ENCODE measurements around the gene AFF3.

The AFF3 gene

DNA sequence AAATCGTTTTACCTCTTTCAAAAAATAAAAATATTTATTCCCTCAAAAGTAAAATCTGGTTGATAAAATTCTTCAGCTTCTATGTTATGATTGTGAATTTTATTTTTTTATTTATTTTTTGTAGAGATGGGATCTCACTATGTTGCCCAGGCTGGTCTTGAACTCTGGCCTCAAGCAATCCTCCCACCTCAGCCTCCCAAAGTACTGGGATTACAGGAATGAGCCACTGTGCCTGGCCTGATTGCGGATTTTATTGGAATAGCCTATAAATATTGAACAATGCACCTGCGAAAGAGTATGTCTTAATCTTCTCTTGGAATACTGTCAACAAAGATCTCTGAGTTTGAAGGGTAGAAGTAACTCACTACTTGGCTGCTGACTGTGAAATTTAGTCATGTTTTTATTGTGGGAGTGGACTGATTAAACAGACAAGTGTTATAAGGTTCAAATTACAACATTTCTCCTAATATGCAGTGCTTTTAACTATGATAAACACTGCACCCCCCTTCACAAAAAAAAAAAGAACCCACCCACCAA is 138.0 kb downstream of the AFF3 start:
- no peak for DNase-seq

DNA sequence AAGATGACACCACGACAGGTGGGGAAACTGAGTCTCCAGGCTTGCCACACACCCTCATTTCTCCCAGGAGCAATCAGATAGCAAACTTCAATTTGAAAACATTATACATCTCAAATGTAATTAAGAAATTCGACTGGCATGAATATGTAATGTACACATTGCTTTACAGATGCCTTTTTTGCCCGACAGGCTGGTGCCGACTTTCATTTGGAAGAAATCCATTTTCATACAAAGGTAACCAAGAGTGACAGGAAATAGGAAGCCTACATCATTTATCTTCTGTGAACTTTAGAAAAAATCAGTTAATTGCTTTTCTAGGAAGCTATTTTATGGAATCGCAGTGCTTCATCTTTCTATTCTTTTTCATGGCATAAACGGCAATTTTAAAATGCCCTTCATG is 140.3 kb downstream of the AFF3 start:
- no peak for DNase-seq

DNA sequence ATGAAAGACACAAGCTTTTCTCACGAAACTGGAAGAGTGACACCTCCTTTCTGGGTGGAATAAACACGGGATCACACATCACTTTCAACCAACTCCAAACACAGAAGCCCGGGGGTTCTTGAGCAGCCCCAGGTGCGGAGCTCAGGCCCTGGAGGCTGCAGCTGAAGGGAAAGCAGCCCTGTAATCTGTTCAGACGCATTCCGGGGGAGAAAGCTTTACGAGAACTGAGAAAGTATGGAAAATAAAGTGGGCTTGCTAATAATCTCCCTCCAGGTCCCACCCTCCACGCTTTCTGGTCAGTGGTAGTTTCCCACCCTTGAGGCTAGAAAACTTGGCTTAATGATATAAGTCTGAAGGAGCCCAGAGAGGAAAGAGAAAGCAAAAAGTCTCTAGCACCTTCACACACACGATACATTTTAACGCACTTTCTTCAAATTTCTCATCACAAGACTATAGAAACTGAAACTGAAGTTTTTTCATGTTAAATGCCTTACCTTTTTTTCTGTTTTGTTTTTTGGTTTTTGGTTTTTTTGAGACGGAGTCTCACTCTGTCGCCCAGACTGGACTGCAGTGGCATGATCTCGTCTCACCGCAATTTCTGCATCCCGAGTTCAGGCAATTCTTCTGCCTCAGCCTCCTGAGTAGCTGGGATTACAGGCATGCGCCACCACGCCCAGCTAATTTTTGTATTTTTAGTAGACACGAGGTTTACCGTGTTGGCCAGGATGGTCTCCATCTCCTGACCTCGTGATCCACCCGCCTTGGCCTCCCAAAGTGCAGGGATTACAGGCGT is 141.3 kb downstream of the AFF3 start:
- DNase-seq: no peak

- DNase-seq: no peak
Measured at GRCh38 chr2:99998651-99999320, 143.6 kb downstream of the AFF3 start.

GRCh38 chr2:99989905-99990304 is 152.5 kb downstream of the AFF3 start:
- DNase-seq: no peak

DNA sequence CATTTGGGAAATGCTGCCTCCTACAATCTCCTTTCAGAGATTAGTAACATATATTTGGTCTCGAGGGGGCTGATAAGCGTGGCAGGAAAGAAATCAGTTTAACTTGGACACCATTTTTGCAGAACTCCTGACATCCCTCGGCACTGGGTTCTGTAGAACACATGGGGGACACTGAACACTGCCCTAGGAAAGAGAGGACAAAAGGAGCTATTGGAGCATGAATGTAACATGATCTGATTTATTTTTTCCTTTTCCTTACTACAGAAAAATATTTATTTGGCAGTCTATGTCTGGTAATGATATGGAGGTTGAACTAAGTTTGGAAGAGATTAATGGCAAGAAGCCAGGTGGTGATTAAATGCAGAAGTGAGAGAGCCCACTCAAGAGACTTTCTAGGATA is 153.8 kb downstream of the AFF3 start:
- no peak for DNase-seq

DNA sequence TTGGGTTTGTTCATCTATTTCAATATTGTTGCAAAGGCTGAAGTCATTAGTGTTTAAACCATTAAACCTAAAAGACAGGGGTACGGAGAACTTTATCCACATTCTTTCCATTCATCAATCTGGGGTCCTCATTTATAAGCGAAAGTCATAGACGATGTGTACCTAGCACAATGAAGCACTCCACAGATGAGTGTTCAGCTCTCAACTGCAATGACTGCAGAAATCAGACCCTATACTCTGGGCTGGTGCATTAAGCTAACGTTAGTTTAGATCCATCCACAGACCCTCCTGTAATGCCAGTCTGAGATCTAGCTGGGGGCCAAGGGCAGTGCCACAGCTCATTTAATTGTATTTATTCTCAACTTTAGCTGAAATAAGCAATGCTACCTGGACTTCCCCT is 155.2 kb downstream of the AFF3 start:
- no peak for DNase-seq

DNA sequence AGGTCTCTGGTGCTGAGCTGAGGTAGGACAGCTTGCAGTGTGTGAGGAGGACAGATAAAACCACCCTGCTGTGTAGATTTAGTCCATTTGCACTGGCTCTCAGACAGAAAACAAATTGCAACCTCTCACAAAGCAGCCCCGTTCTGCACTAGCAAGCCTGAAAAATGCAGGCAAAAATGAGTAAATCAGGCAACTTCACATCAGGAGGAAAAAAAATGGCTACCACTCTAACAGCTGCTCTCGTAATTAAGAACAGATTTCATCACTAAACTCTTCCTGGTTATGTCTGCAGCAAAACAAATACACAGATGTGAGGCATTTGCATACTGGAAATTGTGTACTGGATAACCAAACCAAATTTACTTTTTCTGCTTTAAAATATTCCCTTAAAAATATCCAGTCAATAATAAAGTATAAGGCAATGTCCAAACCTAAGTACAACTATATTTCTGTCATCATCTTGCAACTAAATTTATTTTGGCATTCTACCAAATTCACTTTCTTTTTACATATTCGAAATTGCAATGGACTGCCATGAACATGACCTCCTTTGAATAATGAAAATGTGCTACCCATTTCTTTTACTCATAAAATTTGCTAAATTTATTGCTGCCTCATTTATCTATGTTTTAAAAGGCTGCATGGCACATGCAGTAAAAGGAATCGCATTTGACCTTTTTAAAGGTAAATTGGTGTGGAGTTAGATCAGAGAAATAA is 157.4 kb downstream of the AFF3 start:
- DNase-seq: no peak

DNA sequence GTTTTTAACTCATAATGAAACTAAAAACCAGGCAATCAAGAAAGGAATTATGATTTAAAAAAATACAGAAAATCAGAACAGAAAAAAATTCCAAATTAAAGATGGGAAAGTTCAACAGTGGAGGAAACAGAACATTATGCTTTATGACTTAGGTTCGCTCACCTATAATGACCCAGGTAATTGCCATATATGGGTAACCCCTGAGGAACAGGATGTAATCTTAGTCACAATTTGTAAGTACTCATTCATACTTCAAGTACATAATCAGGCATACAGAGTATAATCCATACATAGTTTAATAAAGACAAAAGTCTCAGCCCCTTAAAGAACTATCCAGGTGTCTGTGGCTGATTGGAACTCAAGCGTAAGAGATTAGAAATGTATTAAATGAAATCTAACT is 159.6 kb downstream of the AFF3 start:
- DNase-seq: no peak

DNA sequence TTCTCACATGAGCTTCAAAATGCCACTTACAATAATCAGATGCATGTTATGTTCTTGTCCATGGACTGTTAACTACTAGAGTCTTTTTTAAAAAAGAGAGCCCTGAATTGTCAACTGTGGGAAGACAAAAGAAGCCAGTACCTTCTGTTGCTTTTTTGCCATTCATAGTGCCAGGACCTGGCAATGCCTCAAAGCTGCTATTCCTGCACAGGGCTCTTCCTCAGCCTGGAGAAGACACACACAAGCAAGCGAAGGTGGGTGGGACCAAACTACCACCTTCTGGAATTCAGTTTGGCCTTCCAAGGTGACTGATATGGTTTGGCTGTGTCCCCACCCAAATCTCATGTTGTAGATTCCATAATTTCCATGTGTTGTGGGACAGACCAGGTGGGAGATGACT is 160.6 kb downstream of the AFF3 start:
- no peak for DNase-seq

DNA sequence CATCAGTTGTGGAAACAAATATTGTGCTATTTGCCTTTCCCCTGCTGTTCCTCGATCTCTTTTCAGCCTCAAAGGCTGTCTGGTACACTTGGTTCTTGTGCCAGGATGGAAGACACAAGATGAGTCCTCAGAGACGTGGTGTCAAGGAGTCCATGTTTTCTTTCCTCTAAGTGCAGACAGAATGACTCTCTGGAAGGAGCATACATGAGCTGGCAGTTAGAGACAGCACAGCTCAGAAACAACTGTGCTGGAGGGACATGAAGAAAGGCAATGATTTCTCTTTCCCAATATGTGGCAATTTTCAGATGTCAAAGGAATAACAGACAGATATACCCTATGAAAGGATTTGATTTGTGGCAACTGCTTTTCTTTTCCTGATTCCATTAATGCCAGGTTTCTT is 162.2 kb downstream of the AFF3 start:
- no peak for DNase-seq

DNA sequence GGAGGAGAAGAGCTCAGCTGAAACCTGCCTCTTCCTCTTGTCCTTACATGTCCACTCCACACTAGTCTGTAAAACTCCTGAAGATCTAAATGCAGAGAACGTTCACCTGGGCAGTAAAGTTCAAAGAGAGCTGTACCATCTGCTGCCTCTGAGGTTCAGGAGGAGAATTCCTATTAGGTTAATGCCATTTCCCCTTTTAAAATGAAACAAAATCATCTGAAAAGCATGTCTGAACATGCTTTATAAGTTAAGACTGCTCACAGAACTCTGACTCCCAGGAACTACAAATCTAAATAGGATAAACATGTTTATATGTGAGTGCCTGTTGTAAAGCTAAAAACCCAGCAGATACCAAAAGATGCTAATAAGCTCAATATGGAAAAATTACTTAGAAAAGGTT is 164.4 kb downstream of the AFF3 start:
- DNase-seq: no peak

DNA sequence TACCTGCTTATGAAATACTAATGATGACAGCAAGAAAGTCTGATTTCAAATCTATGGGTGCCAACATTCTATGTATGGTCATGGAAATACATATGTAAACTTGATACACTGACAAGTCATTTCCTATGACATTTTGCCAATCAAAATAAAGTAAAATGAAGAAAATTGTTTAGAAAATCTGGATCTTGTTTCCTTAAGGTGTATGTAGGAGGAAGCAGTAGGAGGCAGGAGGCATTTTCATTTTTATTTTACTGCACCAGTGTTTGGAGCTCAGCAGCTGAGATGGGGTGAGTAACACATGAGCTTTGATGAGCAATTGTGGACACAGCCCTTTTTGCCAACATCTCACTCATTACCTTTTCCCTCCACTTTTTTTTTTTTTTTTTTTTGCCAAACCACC is 167.0 kb downstream of the AFF3 start:
- no peak for DNase-seq

GRCh38 chr2:99974682-99975375 is 167.6 kb downstream of the AFF3 start:
- no peak for DNase-seq

DNA sequence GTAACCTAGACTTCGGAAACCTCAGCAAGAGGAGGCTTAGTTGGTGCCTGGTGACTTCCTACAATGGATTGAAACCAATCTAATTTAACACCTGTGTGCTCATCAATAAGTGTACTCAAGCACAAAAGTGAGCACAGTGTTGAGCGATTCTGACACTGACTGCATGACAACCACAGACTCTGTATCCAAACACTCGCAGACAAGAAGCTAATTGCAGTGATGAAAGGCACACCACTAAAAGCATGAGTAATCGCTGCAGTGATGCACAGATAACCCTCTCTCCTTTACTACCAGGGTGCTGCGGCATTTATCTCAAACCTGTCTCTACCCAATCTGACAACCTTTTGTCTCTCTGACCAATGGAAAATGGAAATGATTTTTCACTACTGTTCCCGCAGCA is 168.1 kb downstream of the AFF3 start:
- no peak for DNase-seq

DNA sequence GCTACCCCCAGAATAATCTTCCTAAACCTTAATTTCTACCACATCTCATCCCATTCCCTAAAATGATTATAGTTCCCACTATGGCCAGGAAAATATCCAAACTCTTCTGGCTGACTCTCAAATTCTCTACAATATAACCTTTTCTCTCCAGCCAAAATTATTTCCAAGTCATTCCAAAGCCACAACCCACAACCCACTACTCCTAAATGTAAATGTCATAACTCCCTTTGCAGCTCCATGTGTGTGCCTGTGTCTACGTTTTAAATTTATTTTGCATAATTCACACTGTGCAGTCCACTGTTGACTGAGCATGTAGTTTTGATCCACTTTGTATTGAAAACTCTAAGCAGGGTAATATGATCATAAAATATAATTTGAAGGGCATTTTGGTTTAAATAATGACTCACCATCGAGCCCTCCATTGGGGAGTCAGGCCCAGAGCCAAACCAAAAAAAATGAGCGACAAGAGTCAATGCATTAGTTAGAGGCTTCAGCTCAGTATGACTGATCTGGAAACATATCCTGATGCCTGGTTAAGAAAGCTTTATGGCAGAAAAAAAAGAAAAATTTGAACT is 171.0 kb downstream of the AFF3 start:
- no peak for DNase-seq

- no peak for DNase-seq
Measured at GRCh38 chr2:99970292-99970868, 172.0 kb downstream of the AFF3 start.

DNA sequence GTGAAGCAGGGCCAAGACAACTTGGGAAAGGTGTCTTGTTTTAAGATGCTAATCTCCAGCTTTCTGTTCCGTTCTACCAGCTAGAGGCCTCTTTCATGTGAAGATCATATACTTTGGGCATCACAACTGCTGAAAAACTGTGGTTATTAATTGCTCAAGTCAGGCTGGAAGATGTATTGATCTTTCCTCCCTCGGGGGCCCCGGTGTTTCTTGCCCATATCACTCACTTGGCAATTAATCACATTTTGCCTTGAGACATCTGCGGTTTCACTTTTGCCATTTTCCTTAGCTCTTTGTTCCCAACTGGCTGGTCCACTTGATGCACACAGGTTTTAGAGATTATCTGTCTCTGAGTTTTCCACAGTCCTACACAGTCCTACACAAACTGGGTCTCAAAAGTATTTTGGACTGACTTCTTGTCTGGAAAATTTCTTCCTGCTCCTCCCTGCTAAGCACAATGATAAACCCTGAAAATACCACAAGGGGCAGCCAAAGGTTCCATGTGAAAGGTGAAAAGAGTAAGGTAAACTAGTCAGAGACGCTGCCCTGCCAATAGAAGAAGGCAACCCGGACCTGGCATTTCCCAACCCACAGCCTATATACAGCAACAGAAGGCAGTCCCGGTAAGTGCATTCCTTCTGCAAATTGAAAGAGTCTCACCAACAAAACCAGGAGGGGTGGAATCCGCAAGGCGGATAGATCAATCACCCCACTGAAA is 181.0 kb downstream of the AFF3 start:
- DNase-seq: no peak

DNA sequence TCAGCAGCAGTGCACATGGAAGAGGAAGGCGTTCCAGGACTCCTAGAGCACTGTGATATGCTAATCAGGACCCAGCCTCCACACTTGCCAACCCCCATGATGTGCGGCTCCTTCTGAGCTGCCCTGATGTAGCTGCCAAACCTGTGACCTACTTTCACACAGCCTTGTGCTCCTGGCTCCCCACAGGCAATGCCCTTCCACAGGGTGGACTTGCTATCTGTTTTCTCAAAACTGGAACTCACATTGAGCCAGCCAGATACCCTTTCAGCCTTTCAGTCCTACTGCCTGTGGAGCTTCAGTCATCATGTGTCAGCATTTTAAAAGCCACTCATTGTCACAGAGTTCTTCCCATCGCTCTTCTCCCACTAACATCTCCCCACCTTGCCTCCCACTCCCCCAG is 181.6 kb downstream of the AFF3 start:
- DNase-seq: no peak

- no peak for DNase-seq
Measured at GRCh38 chr2:99960291-99960690, 182.1 kb downstream of the AFF3 start.

DNA sequence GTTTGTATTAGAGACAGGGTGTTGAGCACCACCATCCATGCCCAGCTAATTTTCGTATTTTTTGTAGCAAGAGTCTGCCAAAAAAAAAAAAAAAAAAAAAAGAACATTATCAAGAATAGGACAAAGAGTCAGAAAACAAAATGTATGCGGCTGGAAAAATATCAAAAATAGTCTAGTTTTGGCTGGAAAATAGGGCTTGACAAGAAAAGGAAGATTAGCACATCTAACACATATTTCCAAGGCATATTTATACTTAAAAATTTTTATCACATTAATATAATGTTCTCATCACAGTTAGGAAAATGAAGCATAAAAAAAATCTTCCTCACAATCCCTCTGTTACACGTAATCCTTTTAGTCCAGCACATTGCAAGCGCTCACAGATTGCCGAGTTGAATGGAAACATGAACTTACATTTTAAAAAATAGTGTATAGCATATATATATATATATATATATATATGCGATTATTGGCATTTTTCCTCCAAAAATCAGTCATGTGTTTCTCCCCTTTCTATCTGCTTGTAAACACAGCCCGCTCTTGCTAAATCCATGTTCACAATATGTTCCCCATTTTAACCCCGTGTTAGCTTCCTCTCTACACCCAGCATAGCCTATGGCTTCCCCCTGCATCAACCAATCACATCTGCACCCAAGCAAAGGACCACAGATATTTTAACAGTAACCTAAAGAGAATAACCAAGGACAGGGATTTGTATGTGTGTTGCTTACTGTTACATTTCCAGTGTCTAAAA is 183.0 kb downstream of the AFF3 start:
- DNase-seq: no peak
